ENCODE results near the gene UBE2V1.
"Not testable (repeated sequence)": the region's sequence is repeated elsewhere in the genome, so short reads cannot be mapped to it uniquely, and the experiment has no call there.

Gene UBE2V1

DNA sequence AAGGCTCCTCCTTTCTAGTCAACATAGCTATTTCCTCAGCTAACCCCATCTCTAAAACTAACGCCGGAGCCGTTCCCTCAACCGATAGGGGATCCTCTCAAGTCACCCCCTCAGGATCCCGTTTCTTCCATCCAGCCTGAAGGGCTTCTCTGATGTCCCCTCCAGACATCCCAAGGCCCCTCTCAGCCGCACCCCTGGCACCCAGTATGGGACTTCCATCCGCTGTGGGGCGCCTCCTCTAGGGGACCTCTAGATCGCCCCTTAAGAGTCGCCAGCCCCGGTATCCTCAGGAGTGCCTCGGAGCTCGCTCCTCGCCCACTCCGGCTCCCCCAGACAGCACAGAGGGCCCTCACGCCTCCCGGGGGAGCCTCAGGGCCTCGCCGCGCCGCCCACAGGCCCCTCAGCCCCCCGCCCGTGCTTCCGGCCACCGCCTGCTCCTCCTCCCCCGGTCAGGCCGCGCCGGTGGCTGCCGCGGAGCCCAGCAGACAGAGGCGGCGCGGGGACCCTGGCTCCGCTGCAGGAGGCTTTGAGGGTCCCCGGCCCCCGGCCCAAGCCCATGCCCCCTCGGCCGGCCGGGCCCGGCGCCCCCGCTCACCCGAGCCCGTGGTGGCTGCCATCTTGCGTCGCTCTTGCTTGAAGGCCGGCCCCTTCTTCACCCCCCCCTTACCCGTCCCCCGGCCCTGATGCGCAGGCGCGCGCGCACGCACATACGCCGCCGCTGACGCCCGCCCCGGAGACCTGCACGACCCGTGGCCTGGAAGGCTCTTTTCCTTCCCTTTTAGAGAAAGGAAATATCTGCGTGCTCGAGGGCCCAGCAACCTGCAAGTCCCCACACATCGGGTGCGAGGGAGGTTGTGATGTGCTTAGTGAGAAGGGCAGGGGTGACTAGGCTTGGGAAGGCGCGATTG, at the start of gene UBE2V1:
TSS of gene UBE2V1 (minus strand) at position 639 of the 908 bp plus-strand sequence. CDS start at position 617, 22 bp downstream.
- peak within 1 kb of the TSS; percentile 84 for H3K4me3 ChIP-seq (replicated peaks; ENCODE audit: low read depth, low read length)
- DNase-seq (ENCODE audit: low read depth): peak; percentile 86
- TF ChIP-seq, protein P1, sequence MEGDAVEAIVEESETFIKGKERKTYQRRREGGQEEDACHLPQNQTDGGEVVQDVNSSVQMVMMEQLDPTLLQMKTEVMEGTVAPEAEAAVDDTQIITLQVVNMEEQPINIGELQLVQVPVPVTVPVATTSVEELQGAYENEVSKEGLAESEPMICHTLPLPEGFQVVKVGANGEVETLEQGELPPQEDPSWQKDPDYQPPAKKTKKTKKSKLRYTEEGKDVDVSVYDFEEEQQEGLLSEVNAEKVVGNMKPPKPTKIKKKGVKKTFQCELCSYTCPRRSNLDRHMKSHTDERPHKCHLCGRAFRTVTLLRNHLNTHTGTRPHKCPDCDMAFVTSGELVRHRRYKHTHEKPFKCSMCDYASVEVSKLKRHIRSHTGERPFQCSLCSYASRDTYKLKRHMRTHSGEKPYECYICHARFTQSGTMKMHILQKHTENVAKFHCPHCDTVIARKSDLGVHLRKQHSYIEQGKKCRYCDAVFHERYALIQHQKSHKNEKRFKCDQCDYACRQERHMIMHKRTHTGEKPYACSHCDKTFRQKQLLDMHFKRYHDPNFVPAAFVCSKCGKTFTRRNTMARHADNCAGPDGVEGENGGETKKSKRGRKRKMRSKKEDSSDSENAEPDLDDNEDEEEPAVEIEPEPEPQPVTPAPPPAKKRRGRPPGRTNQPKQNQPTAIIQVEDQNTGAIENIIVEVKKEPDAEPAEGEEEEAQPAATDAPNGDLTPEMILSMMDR (IDR thresholded peaks at IDR 0.05; ENCODE audit: low read length, missing control alignments): peak; percentile 38

DNA sequence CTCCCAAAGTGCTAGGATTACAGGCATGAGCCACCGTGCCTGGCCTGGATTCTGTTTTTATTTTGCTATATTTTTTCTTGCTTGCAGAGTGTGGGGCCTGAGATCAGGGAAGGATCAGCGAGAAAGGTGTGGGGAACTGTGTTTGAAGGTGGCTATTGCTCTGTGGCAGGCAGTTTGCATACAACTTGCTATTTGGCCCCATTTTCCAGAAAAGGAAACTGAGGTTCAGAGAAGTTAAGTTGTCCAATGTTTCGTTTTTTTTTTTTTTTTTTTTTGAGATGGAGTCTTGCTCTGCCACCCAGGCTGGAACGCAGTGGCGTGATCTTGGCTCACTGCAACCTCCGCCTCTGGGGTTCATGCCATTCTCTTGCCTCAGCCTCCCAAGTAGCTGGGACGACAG, 48.5 kb upstream of the UBE2V1 start:
- not testable (repeated sequence) for DNase-seq (ENCODE audit: low read depth); H3K4me3 ChIP-seq (replicated peaks; ENCODE audit: low read depth, low read length)

DNA sequence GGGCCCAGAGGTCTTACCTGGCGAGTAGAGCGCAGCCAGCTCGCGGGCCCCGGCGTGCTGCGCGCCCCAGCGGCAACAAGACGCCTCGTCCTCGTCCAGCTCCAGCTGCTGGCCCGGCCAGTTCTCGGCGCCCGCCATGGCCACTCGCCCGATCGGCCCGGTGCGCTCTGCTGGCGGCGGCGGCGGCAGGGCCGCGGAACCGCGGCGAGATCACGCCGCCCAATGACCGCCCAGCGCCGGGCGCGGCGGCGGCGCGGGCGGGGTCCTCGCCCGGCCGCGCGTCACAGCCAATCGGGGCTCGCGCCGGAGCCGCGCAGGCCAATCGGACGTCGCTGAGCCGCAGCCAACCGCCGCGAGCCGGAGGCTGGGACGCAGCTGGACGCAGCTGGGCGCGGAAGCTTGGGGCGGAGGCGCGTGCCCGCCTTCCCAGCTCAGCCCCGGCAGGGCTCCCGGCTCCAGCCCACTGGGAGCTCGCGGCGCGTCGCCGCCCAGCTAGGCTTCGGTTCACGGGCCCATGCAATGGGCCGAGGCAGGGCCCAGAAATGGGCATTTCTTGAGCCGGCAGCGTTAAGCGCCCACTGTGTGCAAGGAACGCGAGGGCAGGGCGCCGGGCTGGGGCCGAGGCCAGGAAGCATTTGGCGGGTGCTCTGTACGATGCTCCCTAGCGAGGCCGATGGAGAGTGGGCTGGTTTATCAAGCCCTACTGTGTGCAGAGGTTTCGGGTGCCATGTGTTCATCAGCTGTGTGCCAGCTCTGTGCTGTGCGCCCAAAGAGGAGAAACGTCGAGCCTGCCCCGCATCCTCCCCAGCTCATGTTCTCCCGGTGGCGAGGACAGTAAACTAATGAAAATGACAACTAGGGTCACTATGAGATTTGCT, 40.8 kb upstream of the UBE2V1 start, which contains the start of gene PEDS1:
TSS of gene PEDS1 (minus strand) at position 224 of the 878 bp plus-strand sequence. CDS start at position 138, 86 bp downstream.
- peak within 1 kb of the TSS; percentile 93 for H3K4me3 ChIP-seq (replicated peaks; ENCODE audit: low read depth, low read length)
- peak; percentile 92 for DNase-seq (ENCODE audit: low read depth)
- TF ChIP-seq, protein P1 (IDR thresholded peaks at IDR 0.05; ENCODE audit: low read length, missing control alignments): no peak

DNA sequence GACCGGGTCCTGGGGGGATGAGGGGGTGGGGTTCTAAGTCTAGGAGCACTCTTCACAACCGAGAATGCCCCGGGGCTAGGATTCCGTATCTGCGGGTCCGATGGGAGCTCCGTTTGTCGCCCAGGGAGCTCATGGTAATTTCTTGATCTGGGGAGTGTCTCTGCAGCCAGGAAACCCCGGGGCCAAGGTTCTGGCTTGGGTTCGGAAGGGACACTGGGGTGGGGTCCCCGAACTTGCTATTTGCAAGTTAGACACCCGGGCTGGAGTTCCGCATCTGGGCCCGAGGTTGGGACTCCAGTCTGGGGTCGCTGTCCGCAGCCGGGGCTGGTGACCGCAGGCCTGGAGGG, 40.2 kb upstream of the UBE2V1 start:
- no peak for DNase-seq (ENCODE audit: low read depth)
- TF ChIP-seq, protein P1 (IDR thresholded peaks at IDR 0.05; ENCODE audit: low read length, missing control alignments): no peak
- H3K4me3 ChIP-seq (replicated peaks; ENCODE audit: low read depth, low read length): peak overlapping the region; percentile 93

DNA sequence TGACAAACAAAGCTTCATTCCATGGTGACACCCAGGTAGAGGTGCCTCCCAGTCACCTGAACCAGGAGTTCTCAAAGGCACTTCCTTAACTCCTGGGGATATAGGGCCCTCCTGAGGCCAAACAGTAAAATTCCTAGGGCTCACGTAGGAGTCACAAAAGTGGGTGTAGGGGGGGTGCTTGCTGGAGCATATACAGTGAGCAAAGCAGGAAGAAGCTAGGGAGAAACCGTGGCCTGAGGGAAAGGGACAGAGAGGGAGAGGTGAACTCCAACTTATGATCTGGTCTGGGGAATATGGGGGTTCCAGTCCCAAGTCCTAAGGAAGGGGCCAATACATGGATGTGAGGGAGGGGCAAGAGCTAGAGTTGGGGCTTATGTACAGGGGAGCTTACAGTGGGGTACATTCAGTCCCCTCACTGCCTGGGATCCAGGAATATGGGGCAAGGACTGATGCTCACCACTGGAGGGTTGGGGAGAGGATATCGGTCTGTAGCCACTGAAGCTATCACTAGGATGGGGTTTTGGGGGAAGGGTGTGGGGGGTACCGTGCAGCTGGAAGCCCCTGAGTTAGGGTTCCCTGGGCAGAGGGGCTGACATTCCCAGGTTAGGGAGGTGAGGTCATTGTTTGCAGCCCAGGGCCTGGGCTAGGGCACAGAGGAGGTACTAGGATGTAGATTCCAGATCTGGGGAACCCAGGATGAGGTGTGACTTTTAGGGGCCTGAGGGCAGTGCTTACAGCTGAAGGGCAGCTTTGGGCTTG, 39.6 kb upstream of the UBE2V1 start:
- DNase-seq (ENCODE audit: low read depth): no peak
- TF ChIP-seq, protein P1 (IDR thresholded peaks at IDR 0.05; ENCODE audit: low read length, missing control alignments): no peak
- H3K4me3 ChIP-seq (replicated peaks; ENCODE audit: low read depth, low read length): peak overlapping the region; percentile 93

DNA sequence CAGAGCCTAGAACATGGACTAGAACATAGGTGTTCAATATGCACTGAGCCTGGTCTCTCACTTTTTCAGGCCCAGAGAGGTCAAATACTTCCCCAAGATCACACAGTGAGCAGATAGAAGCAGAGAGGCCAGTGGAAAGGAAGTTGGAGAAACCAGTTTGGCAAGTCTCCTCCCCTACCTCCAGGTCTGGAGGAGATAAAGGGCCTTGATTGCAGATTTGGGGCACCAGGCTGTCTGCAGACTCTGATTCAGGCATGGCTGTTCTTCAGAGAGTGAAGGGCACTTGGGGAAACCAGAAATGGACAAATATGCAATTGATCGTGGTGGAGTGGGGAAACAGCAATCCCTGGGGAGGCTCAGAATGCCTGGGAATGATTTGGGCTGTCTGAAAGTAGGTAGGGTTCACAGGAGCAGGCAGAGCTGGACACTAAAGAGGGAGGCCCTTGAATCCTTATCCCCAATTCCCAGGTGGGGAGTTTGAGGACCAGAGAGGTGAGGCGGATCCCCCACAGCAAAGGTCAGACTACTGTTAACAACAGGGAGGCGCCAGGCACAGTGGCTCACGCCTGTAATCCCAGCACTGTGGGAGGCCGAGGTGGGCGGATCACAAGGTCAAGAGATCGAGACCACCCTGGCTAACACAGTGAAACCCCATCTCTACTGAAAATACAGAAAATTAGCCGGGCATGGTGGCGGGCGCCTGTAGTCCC, 38.2 kb upstream of the UBE2V1 start:
- DNase-seq (ENCODE audit: low read depth): no peak
- peak overlapping the region; percentile 14 for H3K4me3 ChIP-seq (replicated peaks; ENCODE audit: low read depth, low read length)
- TF ChIP-seq, protein P1 (IDR thresholded peaks at IDR 0.05; ENCODE audit: low read length, missing control alignments): no peak

Data from fibroblast of pulmonary artery (primary cell).